ENCODE measurements around the gene VAT1L. TPM values are rescaled to one million over a fixed set of nuclear protein-coding genes. Genes with fewer than 3 reads are reported as not detected.

The VAT1L gene
- total and polyA plus RNA-seq, 5 donors from 2014 or later: not detected

DNA sequence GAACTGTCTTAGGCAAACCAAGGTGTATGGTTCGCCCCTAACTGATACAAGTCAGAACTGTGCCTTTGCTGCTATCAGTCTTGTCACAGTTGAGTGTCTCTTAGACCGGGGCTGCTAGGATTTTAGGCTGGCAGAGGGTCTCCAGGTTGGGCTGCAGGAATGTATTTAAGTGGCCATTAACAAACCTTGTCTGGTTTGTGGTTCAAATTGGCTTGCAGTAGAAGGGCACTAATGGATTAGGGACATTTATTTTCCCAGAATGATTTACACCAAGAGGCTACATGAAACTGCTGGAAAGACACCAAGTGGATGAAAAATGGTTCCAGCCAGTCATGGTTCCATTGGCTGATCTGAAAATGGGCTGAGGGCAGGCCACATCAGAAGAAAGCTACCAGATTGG lies 5.1 kb downstream of the VAT1L start:
- H3K27me3 ChIP-seq (ENCODE audit: control insufficient read depth, insufficient read depth, low read length): peaks cover 15% of the 10 kb centered on the region
- H3K27me3 Mint-ChIP-seq: peaks cover 48% of the 10 kb centered on the region
- H3K27ac ChIP-seq (ENCODE audit: insufficient read depth, low read length, poor library complexity, severe bottlenecking): no peak overlapping the region
- H3K9me3 ChIP-seq (ENCODE audit: control insufficient read depth in 2 of 2, low read length in 2 of 2): no peaks in the 10 kb centered on the region
- peaks cover 10% of the 10 kb centered on the region for H3K4me1 ChIP-seq (ENCODE audit: control insufficient read depth, insufficient read depth, low read length, poor library complexity, severe bottlenecking)
- H3K36me3 Mint-ChIP-seq: no peaks in the 10 kb centered on the region
- H3K27ac Mint-ChIP-seq: no peak overlapping the region
- peaks cover 0 to 7% (median 0%) of the 10 kb centered on the region in 4 donors for H3K4me1 Mint-ChIP-seq
- DNase-seq (no peak), ATAC-seq (ENCODE audit: low read depth in 2 of 2) (no peak)
- no peaks in the 10 kb centered on the region for H3K36me3 ChIP-seq (ENCODE audit: control insufficient read depth, insufficient read depth, low read length)
- peaks cover 0 to 1% (median 0%) of the 10 kb centered on the region in 7 donors for H3K9me3 Mint-ChIP-seq
- H3K4me3 ChIP-seq (ENCODE audit: low read depth, low read length): no peak overlapping the region
- no peak overlapping the region for H3K4me3 Mint-ChIP-seq

DNA sequence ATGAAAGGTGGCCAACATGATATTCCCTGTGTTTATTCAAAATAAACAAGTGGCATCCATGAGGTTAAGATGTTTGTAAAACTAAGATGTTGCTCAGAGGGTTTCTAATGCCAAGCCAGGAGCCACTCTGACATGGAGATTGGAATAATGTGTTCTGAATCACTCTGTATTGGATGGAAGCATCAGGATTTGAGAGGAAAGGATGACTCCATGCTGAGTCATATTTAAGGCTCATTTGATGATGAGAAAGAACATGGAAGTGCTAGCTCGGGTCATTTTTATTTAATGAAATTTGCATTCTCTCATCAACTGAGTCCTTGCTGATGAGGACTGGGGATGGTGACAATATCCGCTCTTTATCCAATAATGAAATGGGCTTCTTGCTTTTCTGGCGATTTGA lies 6.2 kb downstream of the VAT1L start:
- ATAC-seq (ENCODE audit: low read depth in 2 of 2): no peak
- no peak for DNase-seq
- Histone ChIP-seq H3K27me3 (ENCODE audit: control insufficient read depth, insufficient read depth, low read length) (peaks cover 12% of the 10 kb centered on the region), H3K36me3 (ENCODE audit: control insufficient read depth, insufficient read depth, low read length) (no peaks in the 10 kb centered on the region), H3K4me1 (ENCODE audit: control insufficient read depth, insufficient read depth, low read length, poor library complexity, severe bottlenecking) (no peaks in the 10 kb centered on the region), H3K9me3 (ENCODE audit: control insufficient read depth in 2 of 2, low read length in 2 of 2) (no peaks in the 10 kb centered on the region), H3K27ac (ENCODE audit: insufficient read depth, low read length, poor library complexity, severe bottlenecking) (no peak overlapping the region), H3K4me3 (ENCODE audit: low read depth, low read length) (no peak overlapping the region)
- H3K27me3 Mint-ChIP-seq: peaks cover 41% of the 10 kb centered on the region
- no peaks in the 10 kb centered on the region for H3K36me3 Mint-ChIP-seq
- peaks cover 0 to 3% (median 0%) of the 10 kb centered on the region in 4 donors for H3K4me1 Mint-ChIP-seq
- H3K9me3 Mint-ChIP-seq: peaks cover 0 to 1% (median 0%) of the 10 kb centered on the region in 7 donors
- H3K27ac Mint-ChIP-seq: no peak overlapping the region
- H3K4me3 Mint-ChIP-seq: no peak overlapping the region

DNA sequence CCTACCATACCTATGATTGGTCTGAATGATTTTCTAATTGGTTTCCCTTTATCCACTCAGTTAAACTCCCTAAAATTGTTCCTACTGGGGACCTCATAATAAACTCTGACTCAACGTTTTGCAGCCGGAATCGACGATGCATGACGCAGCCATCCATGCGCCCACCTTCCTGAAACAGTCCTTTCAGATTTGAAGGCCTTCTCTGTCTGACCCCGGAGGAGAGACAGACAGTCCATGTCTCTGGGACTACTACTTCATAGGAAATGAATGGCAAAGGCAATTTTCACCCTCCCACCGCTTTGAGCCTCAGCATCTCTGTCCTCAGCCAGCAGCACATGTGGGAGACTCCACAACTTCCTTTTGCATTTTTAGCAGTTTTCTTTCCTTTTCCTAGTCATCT lies 13.5 kb downstream of the VAT1L start:
- Histone ChIP-seq H3K4me3 (ENCODE audit: low read depth, low read length) (no peak overlapping the region), H3K36me3 (ENCODE audit: control insufficient read depth, insufficient read depth, low read length) (no peaks in the 10 kb centered on the region), H3K4me1 (ENCODE audit: control insufficient read depth, insufficient read depth, low read length, poor library complexity, severe bottlenecking) (no peaks in the 10 kb centered on the region), H3K9me3 (ENCODE audit: control insufficient read depth in 2 of 2, low read length in 2 of 2) (no peaks in the 10 kb centered on the region), H3K27ac (ENCODE audit: insufficient read depth, low read length, poor library complexity, severe bottlenecking) (no peak overlapping the region), H3K27me3 (ENCODE audit: control insufficient read depth, insufficient read depth, low read length) (peaks cover 1% of the 10 kb centered on the region)
- ATAC-seq (ENCODE audit: low read depth in 2 of 2) (no peak), DNase-seq (no peak)
- Mint-ChIP-seq H3K4me3 (no peak overlapping the region), H3K4me1 (no peaks in the 10 kb centered on the region), H3K27ac (no peak overlapping the region), H3K27me3 (no peaks in the 10 kb centered on the region), H3K9me3 (peaks cover 0 to 1% (median 0%) of the 10 kb centered on the region in 7 donors), H3K36me3 (no peaks in the 10 kb centered on the region)

DNA sequence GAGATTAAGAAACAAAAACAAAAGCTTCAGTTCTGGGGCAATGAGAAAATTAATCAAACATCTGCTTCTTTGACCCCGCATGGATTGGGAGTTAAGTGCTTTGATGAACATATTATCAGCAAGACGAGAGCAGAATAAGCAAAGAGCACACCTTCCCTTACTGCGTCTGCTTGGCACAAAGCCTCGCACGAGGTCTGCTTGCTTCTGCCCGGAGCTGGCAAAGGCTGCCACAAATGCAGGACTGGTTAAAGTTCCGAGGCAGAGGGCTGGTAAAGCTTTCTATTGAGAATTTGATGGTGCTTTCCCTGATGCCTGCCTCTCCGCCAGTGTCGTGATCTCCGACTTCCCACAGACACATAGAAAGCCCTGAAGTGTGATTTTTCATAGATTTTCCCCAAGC lies 17.0 kb downstream of the VAT1L start:
- Histone ChIP-seq H3K4me1 (ENCODE audit: control insufficient read depth, insufficient read depth, low read length, poor library complexity, severe bottlenecking) (no peaks in the 10 kb centered on the region), H3K27ac (ENCODE audit: insufficient read depth, low read length, poor library complexity, severe bottlenecking) (no peak overlapping the region), H3K36me3 (ENCODE audit: control insufficient read depth, insufficient read depth, low read length) (no peaks in the 10 kb centered on the region), H3K4me3 (ENCODE audit: low read depth, low read length) (no peak overlapping the region), H3K27me3 (ENCODE audit: control insufficient read depth, insufficient read depth, low read length) (peaks cover 1% of the 10 kb centered on the region), H3K9me3 (ENCODE audit: control insufficient read depth in 2 of 2, low read length in 2 of 2) (no peaks in the 10 kb centered on the region)
- Mint-ChIP-seq H3K4me1 (no peaks in the 10 kb centered on the region), H3K27ac (no peak overlapping the region), H3K36me3 (no peaks in the 10 kb centered on the region), H3K9me3 (no peaks in the 10 kb centered on the region), H3K4me3 (no peak overlapping the region), H3K27me3 (no peaks in the 10 kb centered on the region)
- no peak for DNase-seq
- no peak for ATAC-seq (ENCODE audit: low read depth in 2 of 2)

DNA sequence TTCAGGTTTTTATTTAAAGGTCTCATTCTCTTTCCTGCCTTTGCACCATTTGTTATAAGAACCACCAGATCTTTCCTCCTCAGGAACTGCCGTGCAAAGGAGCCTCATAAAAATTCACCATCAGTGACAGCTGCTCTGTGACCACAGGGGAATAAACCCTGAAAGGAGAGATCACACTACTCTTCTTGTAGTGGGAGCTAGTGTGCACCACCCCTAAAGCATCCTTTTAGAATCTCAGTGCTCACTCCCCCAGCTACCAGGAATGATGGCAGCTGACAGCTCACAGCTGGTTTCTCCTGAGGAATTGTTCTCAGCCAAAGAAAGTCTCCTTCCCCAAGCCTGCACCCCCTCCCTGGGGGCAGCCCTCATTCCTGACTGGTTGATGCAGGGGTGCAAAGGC lies 18.7 kb downstream of the VAT1L start:
- H3K36me3 ChIP-seq (ENCODE audit: control insufficient read depth, insufficient read depth, low read length): no peaks in the 10 kb centered on the region
- no peak for DNase-seq
- Mint-ChIP-seq H3K36me3 (no peaks in the 10 kb centered on the region), H3K9me3 (no peaks in the 10 kb centered on the region), H3K27ac (no peak overlapping the region), H3K4me1 (no peaks in the 10 kb centered on the region), H3K27me3 (no peaks in the 10 kb centered on the region), H3K4me3 (no peak overlapping the region)
- H3K4me1 ChIP-seq (ENCODE audit: control insufficient read depth, insufficient read depth, low read length, poor library complexity, severe bottlenecking): no peaks in the 10 kb centered on the region
- no peak overlapping the region for H3K4me3 ChIP-seq (ENCODE audit: low read depth, low read length)
- H3K27me3 ChIP-seq (ENCODE audit: control insufficient read depth, insufficient read depth, low read length): no peaks in the 10 kb centered on the region
- H3K27ac ChIP-seq (ENCODE audit: insufficient read depth, low read length, poor library complexity, severe bottlenecking): no peak overlapping the region
- no peaks in the 10 kb centered on the region for H3K9me3 ChIP-seq (ENCODE audit: control insufficient read depth in 2 of 2, low read length in 2 of 2)
- no peak for ATAC-seq (ENCODE audit: low read depth in 2 of 2)

DNA sequence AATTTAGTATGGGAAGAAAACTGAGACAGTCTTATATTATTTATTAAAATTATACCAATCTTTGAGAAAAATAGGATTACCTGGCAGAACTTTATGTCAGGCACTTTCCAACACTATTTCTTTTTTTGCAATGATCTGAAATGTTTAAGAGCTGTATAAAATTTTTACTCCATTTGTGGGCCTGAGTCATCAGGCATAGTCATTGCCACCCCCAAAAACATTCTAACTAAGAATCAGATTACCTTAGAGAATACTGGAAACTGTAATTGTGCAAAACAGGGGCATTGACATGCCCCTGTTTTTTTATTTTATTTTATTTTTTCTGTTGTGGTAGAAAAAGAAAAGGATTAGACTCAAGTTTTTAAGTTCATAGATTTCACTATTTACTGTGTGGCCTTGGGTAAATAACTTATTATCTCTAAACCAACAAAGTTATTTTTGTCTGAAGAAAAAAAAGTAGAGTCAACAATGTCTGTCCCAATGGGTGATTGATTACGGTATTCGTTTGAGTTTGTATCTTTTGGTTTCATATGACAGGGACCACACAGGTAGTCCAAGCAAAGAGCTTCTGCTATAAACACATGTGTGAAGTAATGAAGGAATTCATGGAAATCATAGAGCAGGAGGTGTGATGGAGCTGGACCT lies 24.6 kb downstream of the VAT1L start:
- no peak for DNase-seq
- no peaks in the 10 kb centered on the region for H3K9me3 ChIP-seq (ENCODE audit: control insufficient read depth in 2 of 2, low read length in 2 of 2)
- H3K9me3 Mint-ChIP-seq: peaks cover 0 to 2% (median 0%) of the 10 kb centered on the region in 7 donors
- ATAC-seq (ENCODE audit: low read depth in 2 of 2): no peak
- H3K4me3 ChIP-seq (ENCODE audit: low read depth, low read length): no peak overlapping the region
- no peaks in the 10 kb centered on the region for H3K4me1 Mint-ChIP-seq
- no peak overlapping the region for H3K27ac ChIP-seq (ENCODE audit: insufficient read depth, low read length, poor library complexity, severe bottlenecking)
- no peaks in the 10 kb centered on the region for H3K36me3 Mint-ChIP-seq
- H3K27me3 ChIP-seq (ENCODE audit: control insufficient read depth, insufficient read depth, low read length): no peaks in the 10 kb centered on the region
- no peaks in the 10 kb centered on the region for H3K4me1 ChIP-seq (ENCODE audit: control insufficient read depth, insufficient read depth, low read length, poor library complexity, severe bottlenecking)
- H3K4me3 Mint-ChIP-seq: no peak overlapping the region
- H3K36me3 ChIP-seq (ENCODE audit: control insufficient read depth, insufficient read depth, low read length): no peaks in the 10 kb centered on the region
- no peak overlapping the region for H3K27ac Mint-ChIP-seq
- H3K27me3 Mint-ChIP-seq: no peaks in the 10 kb centered on the region

DNA sequence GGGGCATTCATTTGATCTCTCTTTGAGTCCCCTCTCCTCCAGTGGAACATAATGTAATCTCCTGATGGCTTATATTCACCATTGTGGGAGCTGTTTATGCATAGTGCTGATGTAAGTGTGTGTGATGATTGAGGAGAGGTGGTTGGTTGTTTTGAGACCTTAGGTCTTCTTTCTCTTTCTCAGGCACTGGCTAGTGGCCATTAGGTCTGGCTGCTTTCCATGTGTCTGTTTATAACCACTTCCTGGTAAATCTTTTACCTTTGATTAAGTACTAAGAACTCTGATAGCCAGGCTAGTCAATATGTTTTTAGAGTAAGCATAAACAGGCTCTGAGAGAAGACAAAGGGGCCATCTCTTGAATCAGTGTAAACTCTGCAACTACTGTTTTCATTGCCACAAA lies 27.9 kb downstream of the VAT1L start:
- Histone ChIP-seq H3K4me1 (ENCODE audit: control insufficient read depth, insufficient read depth, low read length, poor library complexity, severe bottlenecking) (no peaks in the 10 kb centered on the region), H3K27me3 (ENCODE audit: control insufficient read depth, insufficient read depth, low read length) (no peaks in the 10 kb centered on the region), H3K27ac (ENCODE audit: insufficient read depth, low read length, poor library complexity, severe bottlenecking) (no peak overlapping the region), H3K36me3 (ENCODE audit: control insufficient read depth, insufficient read depth, low read length) (no peaks in the 10 kb centered on the region), H3K9me3 (ENCODE audit: control insufficient read depth in 2 of 2, low read length in 2 of 2) (no peaks in the 10 kb centered on the region), H3K4me3 (ENCODE audit: low read depth, low read length) (no peak overlapping the region)
- ATAC-seq (ENCODE audit: low read depth in 2 of 2) (no peak), DNase-seq (no peak)
- Mint-ChIP-seq H3K36me3 (no peaks in the 10 kb centered on the region), H3K27ac (no peak overlapping the region), H3K9me3 (peaks cover 0 to 2% (median 0%) of the 10 kb centered on the region in 7 donors), H3K27me3 (peaks cover 5% of the 10 kb centered on the region), H3K4me3 (no peak overlapping the region), H3K4me1 (no peaks in the 10 kb centered on the region)

DNA sequence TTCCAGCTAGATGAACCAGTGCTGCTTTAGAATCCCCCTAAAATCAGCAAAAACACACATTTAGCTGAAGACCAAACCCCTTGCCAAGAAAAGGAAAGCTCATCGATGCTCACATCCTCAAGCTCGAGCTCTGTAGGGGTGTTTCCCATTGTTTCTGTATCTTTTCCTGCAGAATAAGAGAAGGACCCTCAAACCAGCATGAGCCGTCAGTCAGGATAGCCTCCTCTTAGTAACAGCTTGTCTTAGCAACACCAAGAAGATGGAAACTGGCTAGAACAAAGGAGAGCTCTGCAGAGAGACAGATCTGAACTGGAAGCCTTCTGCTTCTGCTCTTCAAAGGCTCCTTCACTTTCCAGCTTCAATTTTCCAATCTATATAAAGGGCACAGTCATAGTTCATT lies 32.0 kb downstream of the VAT1L start:
- H3K36me3 ChIP-seq (ENCODE audit: control insufficient read depth, insufficient read depth, low read length): no peaks in the 10 kb centered on the region
- H3K4me1 ChIP-seq (ENCODE audit: control insufficient read depth, insufficient read depth, low read length, poor library complexity, severe bottlenecking): no peaks in the 10 kb centered on the region
- H3K4me3 ChIP-seq (ENCODE audit: low read depth, low read length): no peak overlapping the region
- Mint-ChIP-seq H3K36me3 (no peaks in the 10 kb centered on the region), H3K4me1 (no peaks in the 10 kb centered on the region), H3K27me3 (peaks cover 5% of the 10 kb centered on the region), H3K9me3 (peaks cover 0 to 2% (median 0%) of the 10 kb centered on the region in 7 donors), H3K4me3 (no peak overlapping the region), H3K27ac (no peak overlapping the region)
- DNase-seq (no peak), ATAC-seq (ENCODE audit: low read depth in 2 of 2) (no peak)
- H3K27ac ChIP-seq (ENCODE audit: insufficient read depth, low read length, poor library complexity, severe bottlenecking): no peak overlapping the region
- H3K9me3 ChIP-seq (ENCODE audit: control insufficient read depth in 2 of 2, low read length in 2 of 2): no peaks in the 10 kb centered on the region
- H3K27me3 ChIP-seq (ENCODE audit: control insufficient read depth, insufficient read depth, low read length): no peaks in the 10 kb centered on the region

All from CD4-positive, CD25-positive, alpha-beta regulatory T cell (primary cell).